Mesothelial cell of epicardium (in vitro differentiated cells): ENCODE data around the gene CPN2. TPM values are rescaled to one million over a fixed set of nuclear protein-coding genes. Genes with fewer than 3 reads are reported as not detected.

Experiments used
- DNase-seq, 2 experiments: peaks; one replicate each; pipeline ENCODE4 v3.0.0; 2021; ENCODE audit warnings: low spot score in 2 of 2; ENCODE audit not compliant: unreplicated experiment in 2 of 2
- H3K27ac Mint-ChIP-seq: 2 replicates; pipeline ENCODE4 v1.8.0; 2021; ENCODE audit warnings: mixed read lengths
- H3K27me3 Mint-ChIP-seq: 2 replicates; pipeline ENCODE4 v1.8.0; 2021; ENCODE audit warnings: low read depth, mixed read lengths
- H3K36me3 Mint-ChIP-seq: 2 replicates; pipeline ENCODE4 v1.8.0; 2021; ENCODE audit warnings: mixed read lengths
- H3K4me1 Mint-ChIP-seq: 2 replicates; pipeline ENCODE4 v1.8.0; 2021; ENCODE audit warnings: mixed read lengths
- H3K4me3 Mint-ChIP-seq: 2 replicates; pipeline ENCODE4 v1.8.0; 2021; ENCODE audit warnings: mild to moderate bottlenecking, moderate library complexity, mixed read lengths
- H3K9me3 Mint-ChIP-seq: 2 replicates; pipeline ENCODE4 v1.8.0; 2021; ENCODE audit warnings: mixed read lengths
- total RNA-seq: library from RNA; stranded (reverse); gene quantifications from 3 replicates; pipeline ENCODE4 v1.2.1, GENCODE V29; 2021
- TF ChIP-seq, protein P1 (sequence below): fragments of 200-600 bp; sonication (generic); IDR thresholded peaks from one replicate; pipeline ENCODE4 v1.5.0; 2021; ENCODE audit warnings: antibody characterized with exemption; ENCODE audit not compliant: unreplicated experiment

Gene CPN2
- total RNA-seq, 1 donor from 2014 or later = not detected

DNA sequence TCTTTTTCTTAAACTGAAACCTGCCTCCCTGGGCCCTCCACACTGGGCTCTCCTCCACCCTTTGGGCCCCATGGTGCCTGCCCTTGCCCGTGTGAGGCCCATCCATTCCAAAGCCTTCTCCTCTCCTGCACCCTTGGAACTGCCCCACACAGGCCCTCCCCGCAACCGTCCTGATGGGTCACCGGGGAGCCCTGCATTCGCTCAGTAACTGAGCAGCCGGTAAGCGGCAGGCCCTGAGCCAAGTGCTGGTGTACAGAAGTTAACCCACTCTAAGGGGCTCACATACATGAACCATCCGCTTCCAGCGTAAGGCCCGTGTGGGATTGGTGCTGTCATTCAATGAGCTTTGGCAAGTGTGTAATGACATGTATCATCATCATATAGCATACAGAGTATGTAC lies 23.8 kb upstream of the CPN2 start:
- Mint-ChIP-seq H3K9me3 (no peaks in the 10 kb centered on the region), H3K4me1 (peaks cover 8% of the 10 kb centered on the region), H3K27ac (peak overlapping the region; percentile 44), H3K36me3 (no peaks in the 10 kb centered on the region), H3K27me3 (peaks cover 36% of the 10 kb centered on the region), H3K4me3 (no peak overlapping the region)
- DNase-seq = no peak
- TF ChIP-seq, protein P1, sequence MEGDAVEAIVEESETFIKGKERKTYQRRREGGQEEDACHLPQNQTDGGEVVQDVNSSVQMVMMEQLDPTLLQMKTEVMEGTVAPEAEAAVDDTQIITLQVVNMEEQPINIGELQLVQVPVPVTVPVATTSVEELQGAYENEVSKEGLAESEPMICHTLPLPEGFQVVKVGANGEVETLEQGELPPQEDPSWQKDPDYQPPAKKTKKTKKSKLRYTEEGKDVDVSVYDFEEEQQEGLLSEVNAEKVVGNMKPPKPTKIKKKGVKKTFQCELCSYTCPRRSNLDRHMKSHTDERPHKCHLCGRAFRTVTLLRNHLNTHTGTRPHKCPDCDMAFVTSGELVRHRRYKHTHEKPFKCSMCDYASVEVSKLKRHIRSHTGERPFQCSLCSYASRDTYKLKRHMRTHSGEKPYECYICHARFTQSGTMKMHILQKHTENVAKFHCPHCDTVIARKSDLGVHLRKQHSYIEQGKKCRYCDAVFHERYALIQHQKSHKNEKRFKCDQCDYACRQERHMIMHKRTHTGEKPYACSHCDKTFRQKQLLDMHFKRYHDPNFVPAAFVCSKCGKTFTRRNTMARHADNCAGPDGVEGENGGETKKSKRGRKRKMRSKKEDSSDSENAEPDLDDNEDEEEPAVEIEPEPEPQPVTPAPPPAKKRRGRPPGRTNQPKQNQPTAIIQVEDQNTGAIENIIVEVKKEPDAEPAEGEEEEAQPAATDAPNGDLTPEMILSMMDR = no peak

DNA sequence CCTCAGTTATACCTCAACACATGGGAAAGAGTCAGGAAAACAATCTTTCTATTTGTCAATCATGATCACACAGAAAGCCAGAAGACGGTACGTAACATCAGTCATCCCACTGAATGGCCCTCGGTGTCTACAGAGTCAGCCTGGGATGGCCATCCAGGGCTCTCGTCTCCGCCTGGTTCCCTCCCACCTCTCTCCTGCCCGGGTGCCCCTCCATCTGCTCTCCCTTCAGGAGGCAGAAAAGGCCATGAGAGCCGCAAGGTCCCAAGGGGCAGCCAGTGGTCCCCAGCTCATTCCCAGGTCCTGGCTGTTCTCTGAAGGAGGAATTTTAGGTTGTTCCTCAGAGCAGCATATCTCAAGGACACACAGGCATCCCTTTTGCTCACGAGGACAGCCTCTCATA lies 22.8 kb upstream of the CPN2 start:
- H3K4me1 Mint-ChIP-seq = peaks cover 8% of the 10 kb centered on the region

DNA sequence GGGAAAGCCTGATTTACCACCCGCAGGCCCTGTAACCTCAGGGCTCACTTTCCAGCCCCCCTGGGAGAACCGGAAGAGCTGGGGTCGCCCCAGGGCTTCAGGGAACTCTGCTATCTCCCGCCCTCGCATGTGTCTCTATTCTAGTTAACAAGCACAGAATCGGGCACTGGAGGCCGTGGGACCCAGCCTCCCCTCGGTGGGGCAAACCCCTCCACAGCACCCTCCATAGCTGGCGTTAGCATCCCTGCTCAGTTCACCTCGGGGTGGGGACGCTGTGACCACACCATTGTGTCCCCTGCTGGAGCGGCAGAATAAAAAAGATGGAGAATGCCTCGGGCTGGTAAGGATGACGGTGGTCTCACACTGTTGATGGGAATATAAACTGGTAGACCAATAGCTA lies 21.9 kb upstream of the CPN2 start:
- peaks cover 13% of the 10 kb centered on the region for H3K4me1 Mint-ChIP-seq
- TF ChIP-seq, protein P1 = no peak
- peaks cover 53% of the 10 kb centered on the region for H3K27me3 Mint-ChIP-seq
- no peaks in the 10 kb centered on the region for H3K36me3 Mint-ChIP-seq
- H3K27ac Mint-ChIP-seq = no peak overlapping the region
- no peak overlapping the region for H3K4me3 Mint-ChIP-seq
- no peaks in the 10 kb centered on the region for H3K9me3 Mint-ChIP-seq
- DNase-seq = no peak

More for the DNA sequence above, 22.8 kb upstream of the CPN2 start:
- no peak for DNase-seq
- TF ChIP-seq, protein P1 = no peak
- Mint-ChIP-seq H3K36me3 (no peaks in the 10 kb centered on the region), H3K9me3 (no peaks in the 10 kb centered on the region), H3K4me3 (no peak overlapping the region), H3K27ac (no peak overlapping the region), H3K27me3 (peaks cover 45% of the 10 kb centered on the region)

DNA sequence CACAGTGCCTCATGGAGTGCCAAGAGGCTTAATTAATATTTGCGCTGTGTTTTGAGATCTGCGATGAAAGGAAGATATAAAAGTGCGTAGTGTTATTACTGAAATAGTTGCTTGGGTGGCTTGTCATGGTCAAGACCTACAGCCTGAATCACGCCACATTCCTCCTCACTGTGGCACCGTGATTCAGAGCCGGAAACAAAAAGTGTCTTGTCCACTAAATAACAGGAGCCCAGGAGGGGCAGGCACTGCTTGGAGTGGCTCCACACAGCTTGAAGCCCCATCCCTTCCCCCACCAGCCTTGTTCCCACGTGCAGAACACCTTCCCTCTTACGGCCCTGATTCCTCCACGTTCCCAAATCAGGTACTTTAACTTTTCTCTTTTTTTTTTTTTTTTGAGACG lies 19.6 kb upstream of the CPN2 start:
- DNase-seq = no peak
- H3K4me1 Mint-ChIP-seq = peaks cover 15% of the 10 kb centered on the region
- H3K27me3 Mint-ChIP-seq = peaks cover 61% of the 10 kb centered on the region
- no peaks in the 10 kb centered on the region for H3K36me3 Mint-ChIP-seq
- H3K9me3 Mint-ChIP-seq = no peaks in the 10 kb centered on the region
- H3K4me3 Mint-ChIP-seq = no peak overlapping the region
- TF ChIP-seq, protein P1 = no peak
- no peak overlapping the region for H3K27ac Mint-ChIP-seq

- H3K36me3 Mint-ChIP-seq = no peaks in the 10 kb centered on the region
- no peak for DNase-seq
- no peak within 1 kb of the TSS for H3K27ac Mint-ChIP-seq
- H3K27me3 Mint-ChIP-seq = peaks cover 55% of the 10 kb centered on the region
- TF ChIP-seq, protein P1 = no peak
- H3K4me3 Mint-ChIP-seq = no peak within 1 kb of the TSS
- H3K9me3 Mint-ChIP-seq = no peaks in the 10 kb centered on the region
- peaks cover 16% of the 10 kb centered on the region for H3K4me1 Mint-ChIP-seq
These were observed 18.6 kb upstream of the CPN2 start, which contains the start of gene LRRC15 for GRCh38 chr3:194369522-194370279. Gene LRRC15, minus strand, starts transcription at chr3:194369743. Its CDS starts 8,700 bp downstream, at chr3:194361043.
